Parathyroid adenoma (tissue), 2 donors: ENCODE data around the gene TBC1D16.

Source experiments
- H2AFZ ChIP-seq: fragments of 300-600 bp; sonication (generic); one replicate; pipeline ENCODE4 v1.7.0; 2017; ENCODE audit warnings: antibody characterized with exemption, mild to moderate bottlenecking
- H3K27ac ChIP-seq: fragments of 300-600 bp; sonication (generic); one replicate; pipeline ENCODE4 v1.7.0; 2017
- H3K27me3 ChIP-seq: fragments of 300-600 bp; sonication (generic); one replicate; pipeline ENCODE4 v1.7.0; 2017; ENCODE audit warnings: low read length; ENCODE audit not compliant: control insufficient read depth, insufficient read depth
- H3K36me3 ChIP-seq: fragments of 300-600 bp; sonication (generic); one replicate; pipeline ENCODE4 v1.7.0; 2017; ENCODE audit warnings: low read length; ENCODE audit not compliant: control insufficient read depth, insufficient read depth
- H3K4me1 ChIP-seq: fragments of 300-600 bp; sonication (generic); one replicate; pipeline ENCODE4 v1.7.0; 2017; ENCODE audit warnings: control low read depth
- H3K4me2 ChIP-seq: fragments of 300-600 bp; sonication (generic); one replicate; pipeline ENCODE4 v1.7.0; 2017; ENCODE audit warnings: low read length
- H3K4me3 ChIP-seq: fragments of 300-600 bp; sonication (generic); one replicate; pipeline ENCODE4 v1.7.0; 2017; ENCODE audit warnings: low read depth, low read length
- H3K79me2 ChIP-seq: fragments of 300-600 bp; sonication (generic); one replicate; pipeline ENCODE4 v1.7.0; 2017; ENCODE audit warnings: control low read depth
- H3K9ac ChIP-seq: fragments of 300-600 bp; sonication (generic); one replicate; pipeline ENCODE4 v1.7.0; 2017; ENCODE audit warnings: mild to moderate bottlenecking
- H3K9me3 ChIP-seq: fragments of 300-600 bp; sonication (generic); one replicate; pipeline ENCODE4 v1.7.0; 2017; ENCODE audit warnings: low read length; ENCODE audit not compliant: control insufficient read depth
- CTCF ChIP-seq: fragments of 300-600 bp; sonication (generic); IDR thresholded peaks from one replicate; pipeline ENCODE4 v1.7.0; 2017; ENCODE audit warnings: antibody characterized with exemption, mild to moderate bottlenecking
- donor health status: primary hyperparathyroidism.

Gene TBC1D16

GRCh38 chr17:79952265-79952877 is 83.3 kb downstream of the TBC1D16 start:
- no peak overlapping the region for H3K4me2 ChIP-seq
- H3K79me2 ChIP-seq: no peaks in the 10 kb centered on the region
- no peak overlapping the region for H3K27ac ChIP-seq
- no peak for TF ChIP-seq CTCF
- H3K9me3 ChIP-seq: no peaks in the 10 kb centered on the region
- H3K36me3 ChIP-seq: no peaks in the 10 kb centered on the region
- H3K9ac ChIP-seq: no peak overlapping the region
- no peaks in the 10 kb centered on the region for H3K27me3 ChIP-seq
- H3K4me3 ChIP-seq: no peak overlapping the region
- H2AFZ ChIP-seq: no peak overlapping the region
- no peaks in the 10 kb centered on the region for H3K4me1 ChIP-seq

GRCh38 chr17:79951361-79952264 is 84.1 kb downstream of the TBC1D16 start:
- Histone ChIP-seq H3K79me2 (no peaks in the 10 kb centered on the region), H2AFZ (no peak overlapping the region), H3K4me2 (no peak overlapping the region), H3K9me3 (no peaks in the 10 kb centered on the region), H3K27me3 (no peaks in the 10 kb centered on the region), H3K9ac (no peak overlapping the region), H3K36me3 (no peaks in the 10 kb centered on the region), H3K27ac (no peak overlapping the region), H3K4me3 (no peak overlapping the region), H3K4me1 (no peaks in the 10 kb centered on the region)
- no peak for TF ChIP-seq CTCF

GRCh38 chr17:79950751-79951150 is 84.9 kb downstream of the TBC1D16 start:
- TF ChIP-seq CTCF: no peak
- no peaks in the 10 kb centered on the region for H3K27me3 ChIP-seq
- H3K4me1 ChIP-seq: no peaks in the 10 kb centered on the region
- no peak overlapping the region for H3K4me2 ChIP-seq
- no peaks in the 10 kb centered on the region for H3K9me3 ChIP-seq
- H3K4me3 ChIP-seq: no peak overlapping the region
- no peaks in the 10 kb centered on the region for H3K79me2 ChIP-seq
- H3K36me3 ChIP-seq: no peaks in the 10 kb centered on the region
- H3K9ac ChIP-seq: no peak overlapping the region
- H3K27ac ChIP-seq: no peak overlapping the region
- H2AFZ ChIP-seq: no peak overlapping the region

- H3K4me3 ChIP-seq: no peak overlapping the region
- H3K4me1 ChIP-seq: no peaks in the 10 kb centered on the region
- H3K4me2 ChIP-seq: no peak overlapping the region
- H3K79me2 ChIP-seq: no peaks in the 10 kb centered on the region
- no peak for TF ChIP-seq CTCF
- H3K27me3 ChIP-seq: no peaks in the 10 kb centered on the region
- no peak overlapping the region for H2AFZ ChIP-seq
- no peaks in the 10 kb centered on the region for H3K9me3 ChIP-seq
- H3K9ac ChIP-seq: no peak overlapping the region
- H3K36me3 ChIP-seq: no peaks in the 10 kb centered on the region
- H3K27ac ChIP-seq: no peak overlapping the region
These were observed 85.4 kb downstream of the TBC1D16 start for GRCh38 chr17:79950306-79950705.
